Esophagus muscularis mucosa (tissue), 4 donors: Measurements from ENCODE around the gene TRIB2. TPM values are rescaled to one million over a fixed set of nuclear protein-coding genes. Genes with fewer than 3 reads are reported as not detected.

Experiments used
- DNase-seq: peaks from one replicate; pipeline ENCODE4 v3.0.0-alpha.2; 2017; ENCODE audit errors: extremely low spot score
- H3K27ac ChIP-seq, 4 donors: fragments of 200-600 bp; sonication (generic); replicated peaks in 1 of 4; 1 replicate in 3 of 4; 2 replicates in 1 of 4; pipeline ENCODE4 v1.5.1; 2016 to 2019; ENCODE audit warnings: mild to moderate bottlenecking in 1 of 4
- H3K27me3 ChIP-seq, 4 donors: fragments of 200-600 bp; sonication (generic); one replicate each; pipeline versions ENCODE4 v1.5.1 to v1.6.0; 2016 to 2019
- H3K36me3 ChIP-seq, 4 donors: fragments of 200-600 bp; sonication (generic); one replicate each; pipeline ENCODE4 v1.5.1; 2016 to 2019
- H3K4me1 ChIP-seq, 4 donors: fragments of 200-600 bp; sonication (generic); one replicate each; pipeline ENCODE4 v1.5.1; 2016 to 2019
- H3K4me3 ChIP-seq, 4 donors: fragments of 200-600 bp; sonication (generic); 1 replicate in 2 of 4; 2 replicates in 2 of 4; pipeline ENCODE4 v1.5.1; 2016 to 2019; ENCODE audit warnings: mild to moderate bottlenecking in 4 of 4, moderate library complexity in 1 of 4
- H3K9me3 ChIP-seq, 4 donors: fragments of 200-600 bp; sonication (generic); 1 replicate in 3 of 4; 2 replicates in 1 of 4; pipeline ENCODE4 v1.5.1; 2016 to 2019
- EP300 ChIP-seq: sonication (generic); formaldehyde crosslinking; IDR thresholded peaks from one replicate; pipeline ENCODE4 v1.6.1; 2017; ENCODE audit warnings: antibody characterized with exemption
- POLR2A ChIP-seq: fragments of 450-650 bp; IDR thresholded peaks from one replicate; pipeline ENCODE4 v1.6.1; 2017; ENCODE audit warnings: antibody characterized with exemption, moderate library complexity, mild to moderate bottlenecking, low read depth
- POLR2AphosphoS5 ChIP-seq, 2 donors: sonication (generic); formaldehyde crosslinking; IDR thresholded peaks; one replicate each; pipeline ENCODE4 v1.6.1; 2017; ENCODE audit warnings: antibody characterized with exemption in 2 of 2
- WGBS: methylation state at CpG from one replicate; pipeline ENCODE4 v1.1.5; 2018; 5-methylcytosine and 5-hydroxymethylcytosine counted together
- intact Hi-C: fragments of 100-400 bp; cut with DNase I; formaldehyde crosslinking; loops from one replicate; pipeline ENCODE4 v1.15.1; 2023
- total RNA-seq, 4 donors: library from RNA; depleted of rRNA; stranded (reverse); fragments of >200 nt; gene quantifications; one replicate each; pipeline versions ENCODE4 v1.1.0 to v1.2.1, GENCODE V29; 2016
- TF ChIP-seq, protein P1 (sequence below), 3 experiments: fragments of 200-600 bp in 2 of 3; fragments of 450-650 bp in 1 of 3; sonication (generic) in 2 of 3; IDR thresholded peaks; one replicate each; pipeline ENCODE4 v1.5.1; 2017 to 2019; ENCODE audit warnings: antibody characterized with exemption in 3 of 3, mild to moderate bottlenecking in 2 of 3, moderate library complexity in 1 of 3

Gene TRIB2
- total RNA-seq, 4 donors from 2014 or later = 31.5 to 52.3 (median 39.2) TPM

DNA sequence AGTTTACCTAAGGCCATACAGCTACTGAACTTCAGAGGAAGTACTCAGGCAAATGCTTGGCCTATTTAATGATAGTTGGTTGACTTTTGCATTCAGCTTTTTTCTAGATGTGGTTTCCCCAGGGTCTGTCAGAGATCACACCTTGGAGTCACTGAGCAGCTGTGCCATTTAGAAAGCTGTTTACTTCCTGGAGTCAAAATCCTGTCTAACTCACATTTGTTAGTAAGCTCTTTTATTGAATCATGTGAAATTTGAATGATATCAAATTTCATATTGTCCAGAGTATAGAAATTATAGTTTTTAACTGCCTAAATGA, 7.6 kb upstream of the TRIB2 start:
- Histone ChIP-seq H3K27ac (no peak overlapping the region), H3K27me3 (no peaks in the 10 kb centered on the region), H3K36me3 (no peaks in the 10 kb centered on the region), H3K4me1 (peaks cover under 1 to 17% (median 11%) of the 10 kb centered on the region in 4 donors), H3K4me3 (no peak overlapping the region), H3K9me3 (peaks cover 0 to 4% (median 0%) of the 10 kb centered on the region in 4 donors)
- no peak for TF ChIP-seq POLR2AphosphoS5 (IDR thresholded peaks at IDR 0.05)
- no peak for TF ChIP-seq EP300
- no peak for TF ChIP-seq POLR2A
- TF ChIP-seq, protein P1, sequence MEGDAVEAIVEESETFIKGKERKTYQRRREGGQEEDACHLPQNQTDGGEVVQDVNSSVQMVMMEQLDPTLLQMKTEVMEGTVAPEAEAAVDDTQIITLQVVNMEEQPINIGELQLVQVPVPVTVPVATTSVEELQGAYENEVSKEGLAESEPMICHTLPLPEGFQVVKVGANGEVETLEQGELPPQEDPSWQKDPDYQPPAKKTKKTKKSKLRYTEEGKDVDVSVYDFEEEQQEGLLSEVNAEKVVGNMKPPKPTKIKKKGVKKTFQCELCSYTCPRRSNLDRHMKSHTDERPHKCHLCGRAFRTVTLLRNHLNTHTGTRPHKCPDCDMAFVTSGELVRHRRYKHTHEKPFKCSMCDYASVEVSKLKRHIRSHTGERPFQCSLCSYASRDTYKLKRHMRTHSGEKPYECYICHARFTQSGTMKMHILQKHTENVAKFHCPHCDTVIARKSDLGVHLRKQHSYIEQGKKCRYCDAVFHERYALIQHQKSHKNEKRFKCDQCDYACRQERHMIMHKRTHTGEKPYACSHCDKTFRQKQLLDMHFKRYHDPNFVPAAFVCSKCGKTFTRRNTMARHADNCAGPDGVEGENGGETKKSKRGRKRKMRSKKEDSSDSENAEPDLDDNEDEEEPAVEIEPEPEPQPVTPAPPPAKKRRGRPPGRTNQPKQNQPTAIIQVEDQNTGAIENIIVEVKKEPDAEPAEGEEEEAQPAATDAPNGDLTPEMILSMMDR (IDR thresholded peaks at IDR 0.05) = no peak
- intact Hi-C loops = no loop called here
- no peak for DNase-seq

DNA sequence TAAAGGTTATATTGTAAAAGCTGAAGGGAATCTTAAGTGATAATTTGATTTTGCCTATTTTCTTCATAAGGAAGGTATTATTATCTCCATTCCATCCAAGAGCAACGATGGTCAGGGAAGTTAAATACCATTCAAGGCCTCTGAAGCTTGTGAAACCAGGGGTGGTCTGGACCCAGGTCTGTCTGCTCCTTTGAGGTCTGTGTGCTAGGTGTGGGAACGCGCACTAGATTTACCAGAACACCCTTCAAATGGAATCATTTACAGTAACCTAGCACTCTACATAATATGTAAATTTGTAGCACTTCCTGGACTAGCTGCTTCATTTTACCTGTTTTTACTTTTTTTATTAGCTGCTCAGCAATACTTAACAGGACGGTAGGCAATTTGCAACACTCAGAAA, 6.4 kb upstream of the TRIB2 start:
- Histone ChIP-seq H3K36me3 (no peaks in the 10 kb centered on the region), H3K27me3 (no peaks in the 10 kb centered on the region), H3K4me1 (peaks cover 11 to 17% (median 13%) of the 10 kb centered on the region in 4 donors), H3K4me3 (no peak overlapping the region), H3K9me3 (peaks cover 0 to 3% (median 0%) of the 10 kb centered on the region in 4 donors), H3K27ac (no peak overlapping the region)
- 97% methylated on average over 4 of the region's 4 CpGs for WGBS
- DNase-seq = peak; percentile 70
- TF ChIP-seq POLR2AphosphoS5 (IDR thresholded peaks at IDR 0.05) = no peak
- TF ChIP-seq, protein P1 (IDR thresholded peaks at IDR 0.05) = no peak
- TF ChIP-seq EP300 = no peak
- TF ChIP-seq POLR2A = no peak
- intact Hi-C loops = loop anchor here (10.0 kb wide), 2 partner anchors 256 to 406 kb away; no protein-coding TSS in a partner anchor

DNA sequence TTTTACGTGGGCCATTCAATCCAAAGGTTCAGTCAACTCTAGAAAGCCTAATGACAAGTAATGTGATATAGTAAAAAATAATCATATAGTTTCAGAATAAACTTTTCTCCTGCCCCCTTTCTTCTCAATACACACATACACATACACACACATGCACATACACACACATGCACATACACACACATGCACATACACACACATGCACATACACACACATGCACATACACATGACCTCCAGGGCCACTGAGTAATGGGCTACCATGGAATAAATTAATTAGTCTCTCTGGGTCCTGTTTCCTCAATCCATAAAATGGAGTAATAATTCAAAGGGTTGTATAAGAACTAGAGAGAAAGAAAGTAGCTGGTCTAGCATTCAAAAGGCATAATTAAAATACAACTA, 5.4 kb upstream of the TRIB2 start:
- intact Hi-C loops = loop anchor here (10.0 kb wide), 2 partner anchors 257 to 407 kb away; no protein-coding TSS in a partner anchor
- Histone ChIP-seq H3K9me3 (no peaks in the 10 kb centered on the region), H3K27ac (no peak overlapping the region), H3K4me3 (no peak overlapping the region), H3K36me3 (no peaks in the 10 kb centered on the region), H3K4me1 (peaks cover 18 to 26% (median 22%) of the 10 kb centered on the region in 4 donors), H3K27me3 (no peaks in the 10 kb centered on the region)
- WGBS = 95% methylated on average over 1 of the region's 1 CpG
- no peak for DNase-seq
- TF ChIP-seq, protein P1 (IDR thresholded peaks at IDR 0.05) = no peak
- no peak for TF ChIP-seq POLR2AphosphoS5 (IDR thresholded peaks at IDR 0.05)
- TF ChIP-seq POLR2A = no peak
- no peak for TF ChIP-seq EP300

DNA sequence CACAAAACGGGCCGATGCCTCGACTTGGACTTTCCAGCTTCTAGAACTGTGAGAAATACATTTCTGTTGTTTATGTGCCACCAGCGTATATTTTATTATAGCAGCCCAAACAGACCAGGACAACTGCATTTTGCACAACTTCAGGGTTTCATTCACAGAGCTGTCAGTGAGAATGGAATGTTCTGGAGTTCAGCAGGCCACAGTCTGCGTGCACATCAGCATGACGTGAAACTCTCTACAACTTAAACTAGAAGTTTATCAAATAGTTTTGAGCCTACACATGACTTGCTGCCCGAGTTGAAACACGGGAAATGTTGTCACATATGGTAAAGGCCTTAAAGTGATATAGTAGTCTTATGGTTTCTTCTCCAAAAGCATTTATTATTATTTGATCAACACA, 3.9 kb upstream of the TRIB2 start:
- H3K9me3 ChIP-seq = no peaks in the 10 kb centered on the region
- TF ChIP-seq POLR2AphosphoS5 (IDR thresholded peaks at IDR 0.05) (no peak), EP300 (no peak), POLR2A (no peak)
- TF ChIP-seq, protein P1 (IDR thresholded peaks at IDR 0.05) = no peak
- no peak overlapping the region for H3K27ac ChIP-seq
- H3K27me3 ChIP-seq = no peaks in the 10 kb centered on the region
- DNase-seq = peak; percentile 82
- intact Hi-C loops = loop anchor here (10.0 kb wide), 2 partner anchors 258 to 408 kb away; no protein-coding TSS in a partner anchor
- H3K4me1 ChIP-seq = peaks cover 18 to 26% (median 23%) of the 10 kb centered on the region in 4 donors
- no peak overlapping the region for H3K4me3 ChIP-seq
- 93% methylated on average over 8 of the region's 8 CpGs for WGBS
- H3K36me3 ChIP-seq = no peaks in the 10 kb centered on the region
